ENCODE measurements around the gene FAM222B.

DNA sequence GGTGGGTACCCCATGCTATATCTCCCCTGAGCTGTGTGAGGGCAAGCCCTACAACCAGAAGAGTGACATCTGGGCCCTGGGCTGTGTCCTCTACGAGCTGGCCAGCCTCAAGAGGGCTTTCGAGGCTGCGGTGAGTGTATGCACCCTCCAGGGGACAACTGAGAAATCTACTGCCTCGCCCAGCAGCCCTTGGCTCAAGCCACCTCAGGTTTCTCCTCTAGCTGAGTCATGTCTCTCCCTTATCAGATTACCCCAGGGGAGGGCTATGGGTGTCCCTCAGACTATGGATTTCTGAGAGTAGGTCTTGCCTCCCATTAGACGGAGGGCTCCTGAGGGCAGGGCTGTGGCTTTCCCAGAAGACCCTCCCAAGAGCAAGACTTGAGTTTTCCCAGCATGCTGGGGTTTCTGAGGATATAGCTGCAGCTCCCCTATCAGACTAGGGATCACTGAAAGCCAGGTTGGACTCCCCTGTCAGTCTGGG lies 107.3 kb downstream of the FAM222B start:
- TF ChIP-seq POLR2AphosphoS5 (IDR thresholded peaks at IDR 0.05; ENCODE audit: insufficient read depth in 1 of 2, low read depth in 1 of 2), result no peak
- TF ChIP-seq, protein P1, sequence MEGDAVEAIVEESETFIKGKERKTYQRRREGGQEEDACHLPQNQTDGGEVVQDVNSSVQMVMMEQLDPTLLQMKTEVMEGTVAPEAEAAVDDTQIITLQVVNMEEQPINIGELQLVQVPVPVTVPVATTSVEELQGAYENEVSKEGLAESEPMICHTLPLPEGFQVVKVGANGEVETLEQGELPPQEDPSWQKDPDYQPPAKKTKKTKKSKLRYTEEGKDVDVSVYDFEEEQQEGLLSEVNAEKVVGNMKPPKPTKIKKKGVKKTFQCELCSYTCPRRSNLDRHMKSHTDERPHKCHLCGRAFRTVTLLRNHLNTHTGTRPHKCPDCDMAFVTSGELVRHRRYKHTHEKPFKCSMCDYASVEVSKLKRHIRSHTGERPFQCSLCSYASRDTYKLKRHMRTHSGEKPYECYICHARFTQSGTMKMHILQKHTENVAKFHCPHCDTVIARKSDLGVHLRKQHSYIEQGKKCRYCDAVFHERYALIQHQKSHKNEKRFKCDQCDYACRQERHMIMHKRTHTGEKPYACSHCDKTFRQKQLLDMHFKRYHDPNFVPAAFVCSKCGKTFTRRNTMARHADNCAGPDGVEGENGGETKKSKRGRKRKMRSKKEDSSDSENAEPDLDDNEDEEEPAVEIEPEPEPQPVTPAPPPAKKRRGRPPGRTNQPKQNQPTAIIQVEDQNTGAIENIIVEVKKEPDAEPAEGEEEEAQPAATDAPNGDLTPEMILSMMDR (IDR thresholded peaks at IDR 0.05), result no peak
